OCI-LY3 (cell line): ENCODE data around the gene CARM1.
"Not testable (repeated sequence)": the region's sequence is repeated elsewhere in the genome, so short reads cannot be mapped to it uniquely, and the experiment has no call there.

Experiments used
- H2AFZ ChIP-seq: fragments of 200-600, 300-600 bp; shearing (Covaris generic); 2 replicates; pipeline ENCODE4 v1.6.0; 2014; ENCODE audit warnings: antibody characterized with exemption, low read depth, low read length
- H3K27ac ChIP-seq: fragments of 200-600, 300-600 bp; sonication (generic); 2 replicates; pipeline ENCODE4 v1.5.1; 2014; ENCODE audit warnings: mild to moderate bottlenecking, low read length, moderate library complexity, mixed read lengths
- H3K27me3 ChIP-seq: fragments of 200-600, 300-600 bp; sonication (generic); 2 replicates; pipeline ENCODE4 v1.6.1; 2014; ENCODE audit warnings: low read depth, low read length, mixed read lengths
- H3K36me3 ChIP-seq: fragments of 200-600, 300-600 bp; sonication (generic); replicated peaks from 2 replicates; pipeline ENCODE3; 2014; ENCODE audit warnings: low read depth, low read length, mixed read lengths
- H3K4me1 ChIP-seq: fragments of 300-600, 200-600 bp; sonication (generic); 2 replicates; pipeline ENCODE4 v1.6.1; 2014; ENCODE audit warnings: low read length, mixed read lengths
- H3K4me2 ChIP-seq: fragments of 200-600, 300-600 bp; sonication (generic); 2 replicates; pipeline ENCODE4 v1.6.1; 2014; ENCODE audit warnings: low read length, mixed read lengths
- H3K4me3 ChIP-seq: fragments of 300-600, 200-600 bp; sonication (generic); 2 replicates; pipeline ENCODE4 v1.5.1; 2014; ENCODE audit warnings: antibody characterized with exemption, mild to moderate bottlenecking, low read length, moderate library complexity
- H3K79me2 ChIP-seq: fragments of 300-600, 200-600 bp; shearing (Covaris generic); 2 replicates; pipeline ENCODE4 v1.6.1; 2014; ENCODE audit warnings: mild to moderate bottlenecking, low read length, mixed read lengths
- H3K9ac ChIP-seq: fragments of 300-600, 200-600 bp; shearing (Covaris generic); 2 replicates; pipeline ENCODE4 v1.6.0; 2014; ENCODE audit warnings: mild to moderate bottlenecking, low read length, moderate library complexity
- H3K9me3 ChIP-seq: fragments of 200-600, 300-600 bp; shearing (Covaris generic); 2 replicates; pipeline ENCODE4 v1.6.1; 2014; ENCODE audit warnings: low read length, mixed read lengths; ENCODE audit not compliant: insufficient read depth
- H4K20me1 ChIP-seq: fragments of 200-600, 300-600 bp; sonication (generic); 2 replicates; pipeline ENCODE4 v1.6.1; 2016; ENCODE audit warnings: low read length, mixed read lengths; ENCODE audit not compliant: insufficient read depth
- EZH2phosphoT487 ChIP-seq: fragments of 200-600 bp; shearing (Covaris generic); IDR thresholded peaks from 2 replicates; pipeline ENCODE4 v1.6.1; 2018; ENCODE audit warnings: antibody characterized with exemption, mixed run types, low read depth
- TF ChIP-seq, protein P1 (sequence below): fragments of 200-600, 300-600 bp; sonication (generic); IDR thresholded peaks from 2 replicates; pipeline ENCODE4 v1.5.1; 2014; ENCODE audit warnings: antibody characterized with exemption, low read length, low read depth

The CARM1 gene

DNA sequence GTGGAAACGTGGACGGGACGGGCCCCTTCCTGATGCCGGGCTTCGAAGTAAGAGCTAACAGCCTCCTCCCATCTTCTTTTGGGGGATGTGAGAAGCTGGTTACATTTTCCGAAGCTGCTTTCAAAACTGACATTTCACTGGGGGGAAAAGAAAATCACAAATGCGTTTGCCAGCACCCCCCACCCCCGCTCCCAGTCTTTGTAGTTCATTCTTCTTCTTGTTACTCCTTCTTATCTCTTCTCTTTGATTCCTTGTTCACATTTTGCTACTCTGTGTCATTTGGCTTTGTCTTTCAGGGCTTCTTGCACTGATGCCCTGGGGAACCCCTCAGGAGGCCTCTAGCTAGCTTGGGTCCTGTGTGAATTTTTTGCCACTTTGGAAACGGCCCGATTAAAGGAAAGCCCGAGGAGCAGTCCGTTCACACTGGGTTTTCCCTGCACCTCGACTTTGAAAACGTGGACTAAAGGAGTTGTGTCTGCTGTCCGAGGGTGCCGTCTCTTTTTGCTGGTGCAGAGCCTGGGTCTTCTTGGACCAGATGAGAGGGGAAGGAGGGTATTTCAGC, 1.3 kb downstream of the CARM1 start:
- 0 out of 2 replicates have a peak, but pooled peaks cover 2% of the 10 kb centered on the region for H4K20me1 ChIP-seq
- H3K27ac ChIP-seq: peak overlapping the region; percentile 64
- H3K36me3 ChIP-seq: peaks cover 3% of the 10 kb centered on the region
- H3K27me3 ChIP-seq: no peaks in the 10 kb centered on the region
- H3K4me2 ChIP-seq: peak overlapping the region; percentile 92
- no peak overlapping the region for H2AFZ ChIP-seq
- TF ChIP-seq EZH2phosphoT487: no peak
- TF ChIP-seq, protein P1, sequence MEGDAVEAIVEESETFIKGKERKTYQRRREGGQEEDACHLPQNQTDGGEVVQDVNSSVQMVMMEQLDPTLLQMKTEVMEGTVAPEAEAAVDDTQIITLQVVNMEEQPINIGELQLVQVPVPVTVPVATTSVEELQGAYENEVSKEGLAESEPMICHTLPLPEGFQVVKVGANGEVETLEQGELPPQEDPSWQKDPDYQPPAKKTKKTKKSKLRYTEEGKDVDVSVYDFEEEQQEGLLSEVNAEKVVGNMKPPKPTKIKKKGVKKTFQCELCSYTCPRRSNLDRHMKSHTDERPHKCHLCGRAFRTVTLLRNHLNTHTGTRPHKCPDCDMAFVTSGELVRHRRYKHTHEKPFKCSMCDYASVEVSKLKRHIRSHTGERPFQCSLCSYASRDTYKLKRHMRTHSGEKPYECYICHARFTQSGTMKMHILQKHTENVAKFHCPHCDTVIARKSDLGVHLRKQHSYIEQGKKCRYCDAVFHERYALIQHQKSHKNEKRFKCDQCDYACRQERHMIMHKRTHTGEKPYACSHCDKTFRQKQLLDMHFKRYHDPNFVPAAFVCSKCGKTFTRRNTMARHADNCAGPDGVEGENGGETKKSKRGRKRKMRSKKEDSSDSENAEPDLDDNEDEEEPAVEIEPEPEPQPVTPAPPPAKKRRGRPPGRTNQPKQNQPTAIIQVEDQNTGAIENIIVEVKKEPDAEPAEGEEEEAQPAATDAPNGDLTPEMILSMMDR: no peak
- H3K9me3 ChIP-seq: no peaks in the 10 kb centered on the region
- peaks cover 60% of the 10 kb centered on the region for H3K4me1 ChIP-seq
- peak overlapping the region; percentile 87 for H3K4me3 ChIP-seq
- H3K79me2 ChIP-seq: peaks cover 61% of the 10 kb centered on the region
- H3K9ac ChIP-seq: peak overlapping the region; percentile 89

DNA sequence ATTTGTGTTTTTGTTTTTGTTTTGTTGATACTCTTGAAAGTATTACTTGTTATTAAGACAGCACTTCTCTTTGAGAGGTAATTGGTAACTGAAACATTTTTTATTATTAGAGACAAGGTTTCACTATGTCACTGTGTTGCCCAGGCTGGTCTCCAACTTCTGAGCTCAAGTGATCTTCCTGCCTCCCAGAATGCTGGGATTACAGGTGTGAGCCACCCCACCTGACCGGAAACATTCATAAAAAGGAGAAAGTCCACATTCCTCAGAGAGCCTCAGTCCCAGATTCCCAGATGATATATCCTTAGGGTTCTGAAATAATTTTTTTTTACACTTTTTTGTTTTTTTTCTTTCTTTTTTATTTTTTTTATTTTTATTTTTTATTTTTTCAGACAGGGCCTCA, 2.7 kb downstream of the CARM1 start:
- H3K9ac ChIP-seq: no peak overlapping the region
- H3K79me2 ChIP-seq: peaks cover 75% of the 10 kb centered on the region
- H3K4me3 ChIP-seq: no peak overlapping the region
- H3K9me3 ChIP-seq: no peaks in the 10 kb centered on the region
- no peak overlapping the region for H3K4me2 ChIP-seq
- H3K27ac ChIP-seq: no peak overlapping the region
- H4K20me1 ChIP-seq: 0 out of 2 replicates have a peak, but pooled peaks cover 2% of the 10 kb centered on the region
- TF ChIP-seq, protein P1: no peak
- no peak for TF ChIP-seq EZH2phosphoT487
- peaks cover 3% of the 10 kb centered on the region for H3K36me3 ChIP-seq
- peaks cover 60% of the 10 kb centered on the region for H3K4me1 ChIP-seq
- no peak overlapping the region for H2AFZ ChIP-seq
- H3K27me3 ChIP-seq: no peaks in the 10 kb centered on the region

DNA sequence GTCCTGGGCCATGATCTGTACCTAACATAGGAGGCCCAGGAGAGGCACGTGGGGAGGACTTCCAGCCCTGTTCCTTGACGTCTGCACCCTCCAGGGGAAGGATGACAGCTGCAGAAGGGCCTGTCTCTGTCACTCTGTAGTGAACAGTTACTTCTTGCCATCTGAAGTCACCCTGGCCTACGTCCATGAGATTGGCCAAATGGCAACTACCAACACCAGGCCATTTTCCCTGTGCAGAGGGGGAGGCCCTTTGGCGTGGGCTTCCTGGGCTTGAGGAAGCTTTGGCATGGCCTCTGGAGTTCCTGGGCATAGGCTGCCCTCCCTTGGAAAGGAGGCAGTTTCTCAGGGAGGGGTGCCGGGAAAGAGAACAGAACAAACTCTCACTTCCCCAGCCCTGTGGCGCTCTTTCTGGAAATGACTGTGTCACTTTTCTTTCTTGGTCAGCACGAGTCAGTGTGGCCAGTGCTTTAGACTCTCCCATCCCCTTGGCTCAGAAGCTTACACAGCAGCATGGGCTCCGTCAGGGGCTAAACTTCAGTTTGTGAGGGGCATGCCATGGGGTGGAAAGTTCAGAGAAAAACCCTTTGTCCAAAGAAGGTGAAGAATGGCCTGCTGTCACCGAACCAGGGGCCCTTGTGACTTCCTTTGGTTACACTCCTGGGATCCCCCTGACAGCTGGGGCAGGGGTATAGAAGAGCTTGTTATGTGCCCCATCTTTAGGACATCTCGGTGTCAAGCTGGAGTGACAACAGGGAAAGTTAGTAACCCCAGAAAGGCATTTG, 5.3 kb downstream of the CARM1 start:
- H3K4me1 ChIP-seq: peaks cover 54% of the 10 kb centered on the region
- H4K20me1 ChIP-seq: peaks cover 4% of the 10 kb centered on the region; the same call in 1 of the 2 replicates
- H3K9me3 ChIP-seq: no peaks in the 10 kb centered on the region
- peak overlapping the region; percentile 86 for H3K27ac ChIP-seq
- H3K9ac ChIP-seq: peak overlapping the region; percentile 58
- peak overlapping the region; percentile 66 for H3K4me3 ChIP-seq
- no peaks in the 10 kb centered on the region for H3K27me3 ChIP-seq
- H3K79me2 ChIP-seq: peaks cover 100% of the 10 kb centered on the region
- TF ChIP-seq, protein P1: no peak
- no peak for TF ChIP-seq EZH2phosphoT487
- H3K4me2 ChIP-seq: peak overlapping the region; percentile 91
- peaks cover 3% of the 10 kb centered on the region for H3K36me3 ChIP-seq
- H2AFZ ChIP-seq: no peak overlapping the region

DNA sequence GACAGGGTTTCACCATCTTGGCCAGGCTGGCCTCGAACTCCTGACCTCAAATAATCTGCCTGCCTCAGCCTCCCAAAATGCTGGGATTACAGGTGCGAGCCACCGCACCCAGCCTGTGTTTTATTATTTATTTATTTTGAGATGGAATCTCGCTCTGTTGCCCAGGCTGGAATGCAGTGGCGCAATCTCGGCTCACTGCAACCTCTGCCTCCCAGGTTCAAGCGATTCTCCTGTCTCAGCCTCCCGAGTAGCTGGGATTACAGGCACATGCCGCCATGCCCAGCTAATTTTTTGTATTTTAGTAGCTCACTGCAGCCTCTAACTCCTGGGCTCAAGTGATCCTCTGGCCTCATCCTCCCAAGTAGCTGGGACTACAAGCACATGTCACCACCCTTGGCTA, 6.3 kb downstream of the CARM1 start:
- peak overlapping the region; percentile 73; the same call in 1 of the 2 replicates for H3K4me3 ChIP-seq
- H3K27me3 ChIP-seq, H3K9me3 ChIP-seq, H3K36me3 ChIP-seq, H2AFZ ChIP-seq: not testable (repeated sequence)
- peaks cover 14% of the 10 kb centered on the region; the same call in 1 of the 2 replicates for H4K20me1 ChIP-seq
- peak overlapping the region; percentile 44 for H3K9ac ChIP-seq
- peak overlapping the region; percentile 86 for H3K27ac ChIP-seq
- peaks cover 54% of the 10 kb centered on the region for H3K4me1 ChIP-seq
- H3K4me2 ChIP-seq: peak overlapping the region; percentile 84
- H3K79me2 ChIP-seq: peaks cover 99% of the 10 kb centered on the region
